Mononuclear cell (primary cell): ENCODE results near the gene RASGRF2. TPM values are rescaled to one million over a fixed set of nuclear protein-coding genes. Genes with fewer than 3 reads are reported as not detected.

Experiments used
- H3K27me3 ChIP-seq: 2 replicates; pipeline ENCODE4 v1.6.0; 2011; ENCODE audit warnings: low read length, control low read depth; ENCODE audit not compliant: insufficient read depth
- H3K4me1 ChIP-seq: 2 replicates; pipeline ENCODE4 v1.5.1; 2011; ENCODE audit warnings: mild to moderate bottlenecking, low read length, control low read depth; ENCODE audit not compliant: insufficient read depth
- H3K4me3 ChIP-seq: 2 replicates; pipeline ENCODE4 v1.5.1; 2011; ENCODE audit warnings: mild to moderate bottlenecking, low read length, moderate library complexity
- H3K9me3 ChIP-seq: 2 replicates; pipeline ENCODE4 v1.5.1; 2011; ENCODE audit warnings: low read depth, mild to moderate bottlenecking, control low read depth, low read length
- total RNA-seq: library from RNA; depleted of rRNA; stranded (reverse); fragments of >200 nt; gene quantifications from one replicate; pipeline ENCODE4 v1.2.3, GENCODE V29; 2012

Gene RASGRF2
- total RNA-seq, 1 donor: 14.7 TPM

DNA sequence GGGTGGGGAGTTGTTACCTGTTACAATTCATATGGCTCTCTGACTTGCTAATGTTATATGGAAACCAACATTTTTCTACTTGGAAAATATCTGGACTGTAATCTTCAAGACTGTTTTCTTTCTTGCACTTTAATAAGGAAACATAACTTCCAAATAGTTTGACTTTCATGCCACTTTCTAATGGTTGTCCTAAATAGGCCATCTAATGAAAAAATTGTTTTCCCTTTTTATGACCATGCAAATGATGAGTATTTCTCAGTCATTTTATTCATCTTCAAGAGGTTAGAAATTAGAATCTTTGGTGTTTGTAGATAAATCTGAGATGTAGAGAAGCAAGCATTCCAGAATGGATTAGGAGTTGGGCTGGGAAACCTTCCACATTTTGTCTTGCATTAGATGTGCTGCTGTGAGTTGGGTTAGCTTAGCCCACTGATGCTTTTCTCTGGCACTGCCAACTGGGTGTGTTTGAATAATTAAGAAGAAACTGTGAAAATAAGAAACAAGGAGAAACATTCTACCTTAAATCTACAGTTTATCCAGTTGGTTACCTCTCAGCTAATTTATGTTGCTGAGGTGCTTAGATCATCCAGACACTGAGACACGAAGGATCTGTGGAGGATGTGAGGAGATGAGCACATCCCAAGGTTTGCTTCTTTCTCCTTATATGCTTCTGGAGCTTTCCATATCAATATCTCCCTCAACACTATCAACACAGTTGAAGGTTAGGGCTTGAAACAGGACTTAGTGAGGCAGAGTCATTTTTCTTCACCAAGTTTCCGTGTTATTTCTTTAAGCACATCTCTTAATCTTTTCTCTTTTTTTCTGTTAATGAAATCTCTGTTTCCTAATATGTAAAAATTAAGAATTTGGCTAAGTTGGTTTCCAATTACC, 2.7 kb downstream of the RASGRF2 start:
- Histone ChIP-seq H3K9me3 (no peaks in the 10 kb centered on the region), H3K4me3 (no peak overlapping the region), H3K27me3 (peaks cover 70% of the 10 kb centered on the region), H3K4me1 (peaks cover 14% of the 10 kb centered on the region)

DNA sequence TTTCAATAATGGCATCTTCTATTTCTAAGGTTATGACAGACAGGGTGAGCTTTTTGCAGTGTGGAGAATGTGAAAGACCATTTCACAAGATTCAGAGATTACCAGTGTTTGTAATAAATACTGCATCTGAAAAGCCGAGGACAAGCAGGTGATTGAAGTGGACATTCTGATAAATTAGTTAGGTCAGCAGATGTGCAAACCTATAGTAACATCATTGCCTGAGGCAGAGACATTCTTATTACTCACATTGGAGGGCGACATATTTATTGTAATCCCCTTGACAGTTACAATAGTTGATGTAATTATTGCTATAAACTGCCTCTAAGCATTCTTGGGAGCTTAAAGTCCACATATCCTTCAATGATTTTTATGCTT, 3.3 kb downstream of the RASGRF2 start:
- no peak overlapping the region for H3K4me3 ChIP-seq
- H3K27me3 ChIP-seq: peaks cover 63% of the 10 kb centered on the region
- peaks cover 11% of the 10 kb centered on the region for H3K4me1 ChIP-seq
- no peaks in the 10 kb centered on the region for H3K9me3 ChIP-seq

DNA sequence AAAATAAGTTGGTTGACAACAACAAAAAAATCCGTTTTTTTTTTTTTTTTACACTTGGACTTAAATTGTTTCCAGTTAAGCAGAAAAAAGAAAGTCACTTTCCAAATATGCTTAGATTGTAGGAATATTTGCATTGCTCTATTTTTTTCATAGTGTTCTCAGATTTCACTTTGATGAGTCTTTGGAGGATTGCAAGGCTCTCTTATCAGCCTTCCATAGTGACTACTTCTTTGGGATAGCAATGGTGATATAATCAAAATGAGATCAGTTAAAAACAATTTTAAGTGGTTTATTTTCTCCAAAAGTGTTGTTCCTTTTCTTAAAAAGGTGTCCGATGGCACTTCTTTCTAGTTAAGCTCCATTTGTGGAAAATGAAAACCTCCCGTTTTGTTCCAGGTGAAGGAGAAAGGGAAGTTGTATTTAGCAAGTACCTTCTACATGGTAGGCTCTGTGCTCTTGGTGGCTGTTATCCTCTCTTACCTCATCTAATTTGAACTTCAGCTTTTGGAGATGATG, 3.9 kb downstream of the RASGRF2 start:
- H3K9me3 ChIP-seq: no peaks in the 10 kb centered on the region
- peaks cover 11% of the 10 kb centered on the region for H3K4me1 ChIP-seq
- peaks cover 58% of the 10 kb centered on the region for H3K27me3 ChIP-seq
- no peak overlapping the region for H3K4me3 ChIP-seq

DNA sequence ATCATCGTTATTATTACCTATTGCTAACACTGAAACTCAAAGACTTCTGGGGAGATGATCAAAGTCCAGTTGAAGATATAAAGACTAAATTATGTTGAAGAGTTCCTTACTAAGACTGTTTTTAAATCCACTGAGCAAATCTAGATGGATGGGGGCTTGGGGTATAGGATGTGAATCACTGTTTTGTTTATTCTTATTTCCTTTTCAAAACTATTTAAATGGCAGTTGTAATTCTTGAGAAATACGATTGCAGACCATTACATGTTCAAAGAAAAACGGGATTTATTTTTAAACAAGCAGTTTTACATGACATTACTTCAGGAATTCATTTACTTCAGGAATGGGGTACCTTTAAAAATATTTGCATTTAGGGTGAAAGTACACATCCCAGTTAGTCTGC, 4.3 kb downstream of the RASGRF2 start:
- Histone ChIP-seq H3K4me3 (no peak overlapping the region), H3K27me3 (peaks cover 54% of the 10 kb centered on the region), H3K4me1 (peaks cover 11% of the 10 kb centered on the region), H3K9me3 (no peaks in the 10 kb centered on the region)

DNA sequence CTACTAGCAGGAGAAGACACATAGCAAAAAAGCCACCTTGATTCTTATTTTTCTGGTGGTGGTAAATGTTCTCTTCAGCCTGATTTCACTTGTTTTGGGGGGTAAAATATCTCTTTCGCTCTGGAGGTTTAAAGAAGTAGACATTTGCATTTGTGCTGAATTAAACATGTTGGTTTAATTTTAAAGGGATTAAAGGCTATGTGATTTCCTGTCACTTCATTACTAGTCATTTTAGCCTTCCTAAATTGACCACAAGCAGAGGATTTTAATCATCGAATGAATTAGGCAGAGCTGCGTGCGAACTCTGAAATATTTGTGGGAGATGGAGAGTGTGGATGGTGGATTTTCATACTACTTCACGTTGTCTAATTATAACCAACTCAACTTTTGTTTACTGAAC, 4.8 kb downstream of the RASGRF2 start:
- H3K4me3 ChIP-seq: no peak overlapping the region
- no peaks in the 10 kb centered on the region for H3K9me3 ChIP-seq
- H3K4me1 ChIP-seq: peaks cover 8% of the 10 kb centered on the region
- H3K27me3 ChIP-seq: peaks cover 49% of the 10 kb centered on the region

DNA sequence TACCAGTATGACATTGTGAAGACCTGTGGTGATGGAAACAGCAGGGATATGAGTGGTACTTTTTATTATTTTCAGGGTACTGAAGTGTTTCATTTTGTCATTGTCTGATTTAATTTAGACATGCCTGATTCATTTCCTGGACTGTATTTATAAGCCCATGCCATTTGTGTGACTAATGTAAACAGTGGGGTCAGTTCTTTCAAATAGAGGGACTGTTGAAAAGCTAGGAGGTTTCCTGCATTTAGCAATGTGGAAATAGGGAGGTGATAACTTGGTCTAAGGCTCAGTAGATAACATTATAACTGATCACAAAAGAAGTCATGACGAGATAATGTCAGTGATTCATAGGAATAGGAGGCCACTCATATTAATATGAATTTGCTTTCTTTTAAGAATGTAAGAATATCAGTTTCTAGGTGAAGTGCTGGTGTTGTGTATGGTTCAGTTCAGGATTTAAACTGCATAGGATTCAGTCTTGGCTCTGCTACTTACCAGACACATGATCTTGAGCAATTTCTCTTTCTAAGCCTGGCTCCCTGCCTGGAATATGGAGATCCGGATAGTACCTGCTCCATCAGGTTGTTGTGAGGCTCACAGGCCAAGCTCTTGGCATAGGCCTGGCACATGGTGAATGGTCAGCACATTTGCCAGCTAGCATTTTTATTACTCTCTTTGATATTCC, 7.5 kb downstream of the RASGRF2 start:
- peaks cover 4% of the 10 kb centered on the region for H3K4me1 ChIP-seq
- H3K9me3 ChIP-seq: no peaks in the 10 kb centered on the region
- peaks cover 32% of the 10 kb centered on the region for H3K27me3 ChIP-seq
- H3K4me3 ChIP-seq: no peak overlapping the region

DNA sequence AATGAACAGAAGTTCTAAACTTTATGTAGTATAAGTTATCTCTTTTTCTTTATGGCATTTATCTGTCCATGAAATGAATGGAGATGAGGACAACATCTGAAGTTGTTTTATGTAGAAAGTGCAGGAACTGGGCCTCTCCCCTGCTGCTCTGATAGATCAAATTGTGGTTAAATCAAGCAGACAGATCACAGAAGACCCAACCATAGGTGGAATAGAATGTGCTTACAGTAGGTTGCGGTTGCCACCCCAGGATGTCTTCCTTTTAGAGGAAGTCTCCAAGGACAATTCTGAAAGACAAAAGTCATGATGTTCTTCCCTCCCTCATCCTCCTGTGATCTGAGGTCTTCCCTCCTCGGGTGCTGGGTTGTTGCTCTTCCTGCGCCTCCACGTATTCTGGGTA, 12.9 kb downstream of the RASGRF2 start:
- Histone ChIP-seq H3K27me3 (no peaks in the 10 kb centered on the region), H3K4me1 (peaks cover 4% of the 10 kb centered on the region), H3K9me3 (no peaks in the 10 kb centered on the region), H3K4me3 (no peak overlapping the region)

DNA sequence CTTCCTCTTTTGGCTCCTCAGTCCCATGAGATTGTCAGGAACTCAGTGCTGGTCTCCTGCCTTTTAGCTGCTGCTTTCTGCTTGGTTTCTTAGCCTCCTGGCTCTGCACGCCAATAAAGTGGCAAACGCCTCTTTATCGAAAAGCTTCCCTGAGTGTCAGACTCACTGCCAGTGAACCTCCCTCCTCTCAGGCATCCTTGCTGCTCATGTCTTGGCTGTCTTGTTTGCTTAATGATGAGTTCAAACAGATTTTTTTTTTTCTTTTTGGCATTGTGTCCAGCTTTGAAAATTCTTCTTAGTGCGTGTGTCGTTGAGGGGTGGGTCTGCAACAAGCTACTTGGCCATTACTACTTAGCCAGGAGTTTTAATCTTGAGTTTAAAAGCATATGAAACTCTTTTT, 14.9 kb downstream of the RASGRF2 start:
- Histone ChIP-seq H3K27me3 (no peaks in the 10 kb centered on the region), H3K4me3 (no peak overlapping the region), H3K9me3 (no peaks in the 10 kb centered on the region), H3K4me1 (peaks cover 4% of the 10 kb centered on the region)

DNA sequence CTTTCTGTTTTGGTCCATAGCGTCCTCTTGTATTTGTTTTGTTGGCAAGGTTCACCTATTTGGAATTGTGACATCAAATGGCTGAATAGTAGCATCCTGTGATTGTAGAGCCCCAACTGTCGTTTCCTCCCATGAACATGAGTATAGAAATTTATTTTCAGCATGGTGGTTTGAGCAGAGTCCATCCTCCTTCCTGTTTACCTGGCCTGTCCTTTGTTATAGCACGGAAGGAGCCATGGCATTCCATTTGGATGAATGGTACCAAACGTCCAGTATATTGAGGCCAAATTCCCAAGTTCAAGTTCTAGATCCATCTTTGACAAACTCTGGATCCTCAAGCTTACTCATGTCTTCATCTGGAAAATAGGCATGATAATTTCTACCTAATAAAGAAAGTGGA, 16.8 kb downstream of the RASGRF2 start:
- Histone ChIP-seq H3K4me1 (peaks cover 4% of the 10 kb centered on the region), H3K9me3 (no peaks in the 10 kb centered on the region), H3K4me3 (no peak overlapping the region)

DNA sequence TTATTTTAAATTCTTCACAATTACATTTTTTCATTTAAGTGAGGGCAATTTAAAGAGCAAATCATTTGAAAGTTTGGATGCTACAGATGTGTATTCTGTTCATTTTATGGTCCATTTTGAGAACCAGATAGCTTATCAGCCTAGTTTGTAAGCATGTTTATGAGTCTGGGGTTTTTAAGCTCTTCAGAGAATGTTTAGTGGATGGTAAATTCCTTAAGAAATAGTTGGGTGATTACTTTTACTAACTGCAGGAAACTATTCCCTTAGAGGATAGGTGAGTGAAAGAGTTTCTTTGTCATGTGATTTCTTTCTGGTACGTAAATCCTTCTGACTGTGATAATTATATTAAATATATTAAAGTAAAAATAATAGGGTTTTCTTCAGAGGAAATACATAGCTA, 17.6 kb downstream of the RASGRF2 start:
- Histone ChIP-seq H3K4me3 (no peak overlapping the region), H3K9me3 (no peaks in the 10 kb centered on the region), H3K4me1 (no peaks in the 10 kb centered on the region), H3K27me3 (no peaks in the 10 kb centered on the region)

More for the DNA sequence above, 16.8 kb downstream of the RASGRF2 start:
- no peaks in the 10 kb centered on the region for H3K27me3 ChIP-seq

DNA sequence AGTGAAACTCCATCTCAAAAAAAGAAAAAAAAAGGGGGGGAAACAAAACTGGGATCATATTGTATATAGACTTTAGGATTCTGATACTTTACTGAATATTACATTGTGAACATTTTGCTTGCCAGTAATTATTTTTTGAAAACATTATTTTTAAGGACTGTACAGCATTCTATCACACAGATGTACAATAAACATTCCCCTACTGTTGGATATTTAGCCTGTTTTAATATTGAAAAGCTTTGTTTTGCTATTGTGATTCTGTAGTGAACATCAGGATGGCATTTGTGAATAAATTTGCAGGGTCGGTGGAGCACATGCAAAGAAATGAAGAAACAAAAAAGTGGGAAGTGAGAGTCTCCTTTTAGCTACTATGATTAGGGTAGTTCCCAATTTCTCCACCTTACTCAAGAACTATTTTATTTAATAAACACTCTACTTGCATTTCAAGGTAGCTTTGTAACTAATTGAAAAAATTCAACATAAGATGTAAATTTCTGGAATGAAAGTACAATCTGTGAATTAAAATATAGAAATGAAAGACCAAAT, 18.7 kb downstream of the RASGRF2 start:
- no peaks in the 10 kb centered on the region for H3K9me3 ChIP-seq
- no peaks in the 10 kb centered on the region for H3K4me1 ChIP-seq
- H3K27me3 ChIP-seq: no peaks in the 10 kb centered on the region
- no peak overlapping the region for H3K4me3 ChIP-seq

DNA sequence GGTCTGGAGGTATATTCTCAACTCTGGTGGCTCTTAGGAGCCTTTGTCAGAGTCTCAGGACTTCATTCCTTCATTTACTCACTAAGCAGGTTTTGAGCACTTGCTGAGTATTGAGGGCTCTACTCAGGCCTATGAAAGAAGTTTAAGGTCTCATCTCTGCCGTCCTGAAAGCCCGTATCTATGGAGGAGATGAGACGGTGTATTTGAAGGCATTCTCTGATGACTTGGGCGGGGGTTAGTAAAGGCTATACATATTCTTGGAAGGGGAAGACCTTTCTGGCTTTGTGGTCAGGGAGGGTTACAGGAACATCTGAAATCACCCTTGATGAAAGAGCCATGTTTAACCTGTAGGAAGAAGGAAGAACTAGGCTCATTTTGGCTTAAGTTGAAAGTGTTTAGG, 21.9 kb downstream of the RASGRF2 start:
- Histone ChIP-seq H3K4me1 (no peaks in the 10 kb centered on the region), H3K9me3 (no peaks in the 10 kb centered on the region), H3K27me3 (no peaks in the 10 kb centered on the region), H3K4me3 (no peak overlapping the region)

DNA sequence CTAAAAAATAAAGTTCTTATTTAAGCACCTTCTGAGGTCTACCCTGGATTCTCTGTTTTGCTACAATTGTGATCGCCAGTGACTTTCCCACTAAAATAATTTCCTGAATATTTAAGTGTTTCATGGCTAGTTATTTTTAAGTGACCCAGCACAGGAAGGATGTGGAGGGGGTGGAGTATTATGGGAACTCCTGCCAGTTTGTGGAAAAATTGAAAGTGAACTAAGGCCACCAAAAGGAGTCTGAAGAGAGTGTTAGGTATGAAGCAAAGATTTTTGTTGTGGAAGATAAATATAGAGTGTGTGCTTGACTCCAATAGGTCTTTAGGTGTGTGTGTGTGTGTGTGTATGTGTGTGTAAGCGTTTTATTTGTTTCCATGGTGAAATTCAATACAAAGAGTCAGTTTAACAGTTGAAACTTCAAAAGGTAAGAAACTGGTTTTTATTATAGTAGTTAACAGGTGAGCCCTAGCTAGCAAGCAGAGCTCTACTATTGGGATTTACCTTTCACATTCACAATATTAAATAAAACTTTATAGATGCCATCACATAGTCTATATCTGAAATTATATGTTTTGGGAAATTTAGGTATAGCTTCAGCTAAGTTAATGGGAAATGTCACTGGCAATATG, 25.6 kb downstream of the RASGRF2 start:
- Histone ChIP-seq H3K9me3 (no peaks in the 10 kb centered on the region), H3K27me3 (no peaks in the 10 kb centered on the region), H3K4me3 (no peak overlapping the region), H3K4me1 (no peaks in the 10 kb centered on the region)

DNA sequence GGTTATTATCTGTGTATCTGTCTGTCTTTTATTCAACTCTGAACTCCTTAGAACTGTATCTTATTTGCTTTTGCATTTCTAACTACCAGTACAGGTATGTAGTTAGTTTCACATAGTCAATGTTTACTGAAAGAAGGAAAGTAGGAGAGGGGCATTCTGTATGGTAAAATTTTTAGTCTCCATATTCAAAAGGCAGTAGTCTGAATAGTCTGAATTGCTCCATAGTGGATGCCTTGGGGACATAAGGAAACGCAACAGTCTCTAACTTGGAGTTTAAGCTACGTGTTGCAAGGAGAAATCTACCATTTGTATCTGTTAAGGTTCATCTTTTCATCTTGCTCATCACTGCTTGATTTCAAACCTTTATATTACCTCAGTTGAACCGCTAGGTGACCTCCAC, 26.2 kb downstream of the RASGRF2 start:
- H3K4me3 ChIP-seq: no peak overlapping the region
- no peaks in the 10 kb centered on the region for H3K9me3 ChIP-seq
- H3K4me1 ChIP-seq: no peaks in the 10 kb centered on the region
- H3K27me3 ChIP-seq: no peaks in the 10 kb centered on the region
